HepG2 (cell line): Measurements from ENCODE around the gene CCDC87. TPM values are rescaled to one million over a fixed set of nuclear protein-coding genes. Genes with fewer than 3 reads are reported as not detected.
A peak's percentile ranks its signal among the peaks of the same experiment; 100 is the strongest.

Experiments
- ATF7-NPFF ChIP-seq: sonication (generic); formaldehyde crosslinking; IDR thresholded peaks from 2 replicates; pipeline ENCODE4 v1.8.1; 2023; ENCODE audit warnings: mild to moderate bottlenecking, low read depth, missing genetic modification reagents, moderate library complexity
- CBX1 ChIP-seq: IDR thresholded peaks from one replicate; pipeline ENCODE4 v1.6.1; 2016; ENCODE audit warnings: antibody characterized with exemption, low read depth
- KMT2A ChIP-seq: sonication (generic); formaldehyde crosslinking; IDR thresholded peaks from 2 replicates; pipeline ENCODE4 v1.4.0; 2020; ENCODE audit warnings: missing genetic modification reagents
- LCORL ChIP-seq, 2 experiments: fragments of 450-650 bp in 1 of 2; sonication (generic) in 1 of 2; formaldehyde crosslinking in 1 of 2; IDR thresholded peaks; 2 replicates each; pipeline versions ENCODE4 v1.5.0 to v1.6.1; 2017 to 2020; ENCODE audit warnings: antibody characterized with exemption in 1 of 2, missing genetic modification reagents in 1 of 2
- MAF1 ChIP-seq: sonication (generic); formaldehyde crosslinking; IDR thresholded peaks from 2 replicates; pipeline ENCODE4 v1.5.0; 2020; ENCODE audit warnings: missing genetic modification reagents, borderline replicate concordance
- NFE2L2 ChIP-seq: fragments of 150-350 bp; IDR thresholded peaks from 2 replicates; pipeline ENCODE4 v1.6.1; 2014; ENCODE audit warnings: low read length
- NFKBIZ ChIP-seq: IDR thresholded peaks from 2 replicates; pipeline ENCODE4 v1.6.1; 2018; ENCODE audit warnings: missing genetic modification reagents, missing compliant biosample characterization
- REPIN1 ChIP-seq: sonication (generic); formaldehyde crosslinking; IDR thresholded peaks from 2 replicates; pipeline ENCODE4 v1.8.0; 2022; ENCODE audit warnings: missing genetic modification reagents, low read depth, mild to moderate bottlenecking, borderline replicate concordance
- TBX2 ChIP-seq: sonication (generic); formaldehyde crosslinking; IDR thresholded peaks from 2 replicates; pipeline ENCODE4 v1.5.0; 2020; ENCODE audit warnings: missing genetic modification reagents, mild to moderate bottlenecking, borderline replicate concordance
- TP53 ChIP-seq: sonication (generic); formaldehyde crosslinking; conservative IDR thresholded peaks from 2 replicates; pipeline ENCODE4 v1.4.0; 2020; ENCODE audit warnings: missing genetic modification reagents
- TRIM24 ChIP-seq: sonication (generic); formaldehyde crosslinking; IDR thresholded peaks from 2 replicates; pipeline ENCODE4 v1.8.0; 2022; ENCODE audit warnings: mild to moderate bottlenecking, missing genetic modification reagents
- UBTF ChIP-seq: sonication (generic); formaldehyde crosslinking; IDR thresholded peaks from 2 replicates; pipeline ENCODE4 v1.4.0; 2020; ENCODE audit warnings: mild to moderate bottlenecking, missing genetic modification reagents
- ZBTB2 ChIP-seq: sonication (generic); formaldehyde crosslinking; IDR thresholded peaks from 2 replicates; pipeline ENCODE4 v1.8.0; 2022; ENCODE audit warnings: low read depth, missing genetic modification reagents
- ZNF281 ChIP-seq: sonication (generic); formaldehyde crosslinking; IDR thresholded peaks from 2 replicates; pipeline ENCODE4 v1.4.0; 2020; ENCODE audit warnings: missing genetic modification reagents, borderline replicate concordance
- ZNF557 ChIP-seq: sonication (generic); formaldehyde crosslinking; IDR thresholded peaks from 2 replicates; pipeline ENCODE4 v1.4.0; 2020; ENCODE audit warnings: missing genetic modification reagents
- ZNF720 ChIP-seq: sonication (generic); formaldehyde crosslinking; IDR thresholded peaks from 2 replicates; pipeline ENCODE4 v1.4.0; 2020; ENCODE audit warnings: missing genetic modification reagents
- ZNF782 ChIP-seq: sonication (generic); formaldehyde crosslinking; IDR thresholded peaks from 2 replicates; pipeline ENCODE4 v1.4.0; 2020; ENCODE audit warnings: missing genetic modification reagents, mild to moderate bottlenecking, borderline replicate concordance
- ZNF841 ChIP-seq: sonication (generic); formaldehyde crosslinking; IDR thresholded peaks from 2 replicates; pipeline ENCODE4 v1.8.1; 2023; ENCODE audit warnings: missing genetic modification reagents, borderline replicate concordance
- polyA plus RNA-seq, 8 experiments: library from polyadenylated mRNA; depleted of rRNA in 3 of 8; stranded (reverse) in 7 of 8; unstranded in 1 of 8; fragments of >200 nt; fragmentation: Illumina TruSeq in 4 of 8; extraction: Trizol in 4 of 8; gene quantifications; 2 replicates each; pipeline versions ENCODE4 v1.2.1 to v1.2.3, GENCODE V29; 2011 to 2016; ENCODE audit warnings: low read depth in 4 of 8, missing spikeins in 1 of 8, mixed read lengths in 1 of 8; ENCODE audit not compliant: insufficient read depth in 1 of 8
- total RNA-seq, 5 experiments: library from RNA; depleted of rRNA; stranded (reverse); fragments of >200 nt; fragmentation: Illumina TruSeq; extraction: Trizol; gene quantifications; 2 replicates each; pipeline ENCODE4 v1.2.3, GENCODE V29; 2016; ENCODE audit warnings: low read depth in 1 of 5
- TF ChIP-seq, protein P1 (sequence below): sonication (generic); formaldehyde crosslinking; IDR thresholded peaks from 2 replicates; pipeline ENCODE4 v1.4.0; 2020; ENCODE audit warnings: missing genetic modification reagents

The CCDC87 gene
- total and polyA plus RNA-seq, 2 of the 13 experiments (the other 11 are each of a cell fraction or from before 2014, with no cell fraction given): 0.05 to 0.42 TPM

- TF ChIP-seq ZNF281 (peak; percentile 19; the same call in 1 of the 2 replicates), ZNF720 (no peak), ZNF782 (CRISPR knock-in tag) (peak; percentile 31), ZBTB2 (CRISPR knock-in tag) (peak; percentile 64; the same call in 1 of the 2 replicates), LCORL (IDR thresholded peaks at IDR 0.05) (no peak), LCORL (CRISPR knock-in tag; IDR thresholded peaks at IDR 0.05) (0 out of 2 replicates have a peak, but pooled peaks have one; percentile 46), ZNF557 (CRISPR knock-in tag) (peak; percentile 13; the same call in 1 of the 2 replicates), TRIM24 (CRISPR knock-in tag) (no peak), REPIN1 (CRISPR knock-in tag) (peak; percentile 95; the same call in 1 of the 2 replicates), UBTF (CRISPR knock-in tag) (peak; percentile 73), ZNF841 (CRISPR knock-in tag) (no peak; the same call in 1 of the 2 replicates), NFKBIZ (CRISPR knock-in tag) (0 out of 2 replicates have a peak, but pooled peaks have one; percentile 21), KMT2A (CRISPR knock-in tag) (peak; percentile 89), MAF1 (CRISPR knock-in tag) (no peak; the same call in 1 of the 2 replicates), NFE2L2 (no peak), CBX1 (no peak), ATF7-NPFF (CRISPR knock-in tag) (peak; percentile 66), TBX2 (CRISPR knock-in tag) (peak; percentile 89), TP53 (CRISPR knock-in tag) (peak; percentile 64; the same call in 1 of the 2 replicates)
- TF ChIP-seq, protein P1, sequence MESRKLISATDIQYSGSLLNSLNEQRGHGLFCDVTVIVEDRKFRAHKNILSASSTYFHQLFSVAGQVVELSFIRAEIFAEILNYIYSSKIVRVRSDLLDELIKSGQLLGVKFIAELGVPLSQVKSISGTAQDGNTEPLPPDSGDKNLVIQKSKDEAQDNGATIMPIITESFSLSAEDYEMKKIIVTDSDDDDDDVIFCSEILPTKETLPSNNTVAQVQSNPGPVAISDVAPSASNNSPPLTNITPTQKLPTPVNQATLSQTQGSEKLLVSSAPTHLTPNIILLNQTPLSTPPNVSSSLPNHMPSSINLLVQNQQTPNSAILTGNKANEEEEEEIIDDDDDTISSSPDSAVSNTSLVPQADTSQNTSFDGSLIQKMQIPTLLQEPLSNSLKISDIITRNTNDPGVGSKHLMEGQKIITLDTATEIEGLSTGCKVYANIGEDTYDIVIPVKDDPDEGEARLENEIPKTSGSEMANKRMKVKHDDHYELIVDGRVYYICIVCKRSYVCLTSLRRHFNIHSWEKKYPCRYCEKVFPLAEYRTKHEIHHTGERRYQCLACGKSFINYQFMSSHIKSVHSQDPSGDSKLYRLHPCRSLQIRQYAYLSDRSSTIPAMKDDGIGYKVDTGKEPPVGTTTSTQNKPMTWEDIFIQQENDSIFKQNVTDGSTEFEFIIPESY (CRISPR knock-in tag): peak; percentile 60
These were observed at the start of gene CCDC87, which contains the start of gene CCS (continued) for GRCh38 chr11:66592457-66593302.
